ENCODE data around the gene ERI3.
A peak's percentile ranks its signal among the peaks of the same experiment; 100 is the strongest.

Gene ERI3

DNA sequence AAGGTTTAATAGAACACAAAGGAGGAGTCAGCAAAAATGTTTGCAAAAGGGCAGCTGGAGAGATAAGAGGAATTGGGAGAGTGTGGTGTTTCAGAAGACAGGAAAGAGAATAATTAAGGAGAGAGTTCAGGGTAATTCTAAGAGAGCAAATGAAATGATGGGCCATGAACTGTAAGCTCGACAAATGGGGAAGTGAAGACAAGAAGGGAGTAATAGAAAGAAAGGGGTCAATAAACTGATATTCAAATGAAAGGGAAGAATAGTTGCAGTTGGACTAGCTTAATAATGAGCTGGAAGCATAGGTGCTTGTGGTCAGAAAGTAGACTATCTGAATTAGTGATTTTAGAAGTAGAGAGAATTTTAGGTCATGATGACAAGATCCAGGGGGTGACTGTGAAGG is 34.4 kb upstream of the ERI3 start:
- H3K9me2 ChIP-seq (replicated peaks; ENCODE audit: low read depth, low read length), result no peaks in the 10 kb centered on the region
- no peaks in the 10 kb centered on the region for H3F3A ChIP-seq (ENCODE audit: low read depth)
- H2AFZ ChIP-seq (ENCODE audit: low read length), result no peak overlapping the region
- no peak overlapping the region for H3K4me3 ChIP-seq (ENCODE audit: low read length, poor library complexity, severe bottlenecking)
- H3K36me3 ChIP-seq (ENCODE audit: insufficient read depth, low read length), result no peaks in the 10 kb centered on the region
- H3K4me1 ChIP-seq (ENCODE audit: insufficient read depth, low read length, poor library complexity, severe bottlenecking), result no peaks in the 10 kb centered on the region
- no peak overlapping the region for H3K9ac ChIP-seq (ENCODE audit: low read depth, low read length, poor library complexity, severe bottlenecking)
- no peaks in the 10 kb centered on the region for H3K9me3 ChIP-seq (ENCODE audit: insufficient read depth, low read depth, low read length)
- no peaks in the 10 kb centered on the region for H3K27me3 ChIP-seq (ENCODE audit: insufficient read depth, low read length, poor library complexity, severe bottlenecking)
- no peaks in the 10 kb centered on the region for H4K20me1 ChIP-seq (ENCODE audit: insufficient read depth, low read length, poor library complexity, severe bottlenecking)
- H3K79me2 ChIP-seq (ENCODE audit: insufficient read depth, low read length), result no peaks in the 10 kb centered on the region
- TF ChIP-seq EZH2phosphoT487 (IDR thresholded peaks at IDR 0.05; ENCODE audit: borderline replicate concordance), result no peak
- TF ChIP-seq, protein P1, sequence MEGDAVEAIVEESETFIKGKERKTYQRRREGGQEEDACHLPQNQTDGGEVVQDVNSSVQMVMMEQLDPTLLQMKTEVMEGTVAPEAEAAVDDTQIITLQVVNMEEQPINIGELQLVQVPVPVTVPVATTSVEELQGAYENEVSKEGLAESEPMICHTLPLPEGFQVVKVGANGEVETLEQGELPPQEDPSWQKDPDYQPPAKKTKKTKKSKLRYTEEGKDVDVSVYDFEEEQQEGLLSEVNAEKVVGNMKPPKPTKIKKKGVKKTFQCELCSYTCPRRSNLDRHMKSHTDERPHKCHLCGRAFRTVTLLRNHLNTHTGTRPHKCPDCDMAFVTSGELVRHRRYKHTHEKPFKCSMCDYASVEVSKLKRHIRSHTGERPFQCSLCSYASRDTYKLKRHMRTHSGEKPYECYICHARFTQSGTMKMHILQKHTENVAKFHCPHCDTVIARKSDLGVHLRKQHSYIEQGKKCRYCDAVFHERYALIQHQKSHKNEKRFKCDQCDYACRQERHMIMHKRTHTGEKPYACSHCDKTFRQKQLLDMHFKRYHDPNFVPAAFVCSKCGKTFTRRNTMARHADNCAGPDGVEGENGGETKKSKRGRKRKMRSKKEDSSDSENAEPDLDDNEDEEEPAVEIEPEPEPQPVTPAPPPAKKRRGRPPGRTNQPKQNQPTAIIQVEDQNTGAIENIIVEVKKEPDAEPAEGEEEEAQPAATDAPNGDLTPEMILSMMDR (conservative IDR thresholded peaks at IDR 0.05; ENCODE audit: low read length), result no peak
- H3K4me2 ChIP-seq (ENCODE audit: low read depth, low read length, poor library complexity, severe bottlenecking), result no peak overlapping the region

DNA sequence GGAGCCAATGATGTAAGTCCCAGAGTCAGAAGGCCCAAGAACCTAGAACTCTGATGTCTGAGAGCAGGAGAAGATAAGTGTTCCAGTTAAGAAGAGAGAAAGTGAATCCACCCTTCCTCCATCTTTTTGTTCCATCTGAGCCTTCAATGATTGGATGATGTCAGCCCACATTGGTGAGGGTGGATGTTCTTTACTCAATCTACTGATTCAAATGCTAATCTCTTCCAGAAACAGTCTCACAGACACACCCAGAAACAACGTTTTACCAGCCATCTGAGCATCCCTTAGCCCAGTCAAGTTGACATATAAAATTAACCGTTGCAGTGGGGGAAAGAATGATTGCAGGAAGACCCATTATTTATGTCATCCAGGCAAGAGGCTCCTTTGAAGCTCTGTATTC is 33.5 kb upstream of the ERI3 start:
- H3K9me3 ChIP-seq (ENCODE audit: insufficient read depth, low read depth, low read length), result no peaks in the 10 kb centered on the region
- no peaks in the 10 kb centered on the region for H3K36me3 ChIP-seq (ENCODE audit: insufficient read depth, low read length)
- no peaks in the 10 kb centered on the region for H3K4me1 ChIP-seq (ENCODE audit: insufficient read depth, low read length, poor library complexity, severe bottlenecking)
- no peaks in the 10 kb centered on the region for H3K9me2 ChIP-seq (replicated peaks; ENCODE audit: low read depth, low read length)
- H3K27me3 ChIP-seq (ENCODE audit: insufficient read depth, low read length, poor library complexity, severe bottlenecking), result no peaks in the 10 kb centered on the region
- no peaks in the 10 kb centered on the region for H4K20me1 ChIP-seq (ENCODE audit: insufficient read depth, low read length, poor library complexity, severe bottlenecking)
- H3K4me3 ChIP-seq (ENCODE audit: low read length, poor library complexity, severe bottlenecking), result no peak overlapping the region
- TF ChIP-seq, protein P1 (conservative IDR thresholded peaks at IDR 0.05; ENCODE audit: low read length), result no peak
- TF ChIP-seq EZH2phosphoT487 (IDR thresholded peaks at IDR 0.05; ENCODE audit: borderline replicate concordance), result no peak
- H2AFZ ChIP-seq (ENCODE audit: low read length), result no peak overlapping the region
- no peaks in the 10 kb centered on the region for H3F3A ChIP-seq (ENCODE audit: low read depth)
- H3K79me2 ChIP-seq (ENCODE audit: insufficient read depth, low read length), result no peaks in the 10 kb centered on the region
- no peak overlapping the region for H3K9ac ChIP-seq (ENCODE audit: low read depth, low read length, poor library complexity, severe bottlenecking)
- H3K4me2 ChIP-seq (ENCODE audit: low read depth, low read length, poor library complexity, severe bottlenecking), result no peak overlapping the region

DNA sequence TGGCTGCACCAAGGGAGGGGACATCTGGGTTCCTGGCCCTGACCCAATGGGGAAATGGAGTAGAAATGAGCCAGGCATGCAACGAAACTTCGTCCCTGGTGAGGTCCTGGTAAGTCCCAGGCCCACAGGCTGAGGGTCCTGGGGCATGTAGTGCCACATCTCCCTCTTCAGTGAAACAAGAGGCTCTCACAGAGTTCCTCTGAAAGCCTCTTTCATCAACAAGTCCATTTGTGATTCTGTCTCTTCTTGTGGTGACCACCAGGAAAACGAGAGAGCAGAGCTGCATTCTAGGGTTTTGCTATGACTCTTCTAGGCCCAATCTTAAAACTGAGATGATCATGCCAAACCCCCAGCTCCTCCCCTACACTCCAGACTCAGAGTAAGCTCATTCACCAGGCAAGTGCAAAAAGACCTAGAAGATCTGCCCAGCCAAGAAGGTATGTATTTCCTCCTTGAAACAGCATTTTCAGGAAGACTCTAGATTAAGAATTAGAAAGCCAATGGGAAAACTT is 25.7 kb upstream of the ERI3 start:
- Histone ChIP-seq H2AFZ (ENCODE audit: low read length) (peak overlapping the region; percentile 54; the same call in 1 of the 2 replicates), H3K79me2 (ENCODE audit: insufficient read depth, low read length) (no peaks in the 10 kb centered on the region), H3K9me3 (ENCODE audit: insufficient read depth, low read depth, low read length) (no peaks in the 10 kb centered on the region), H3K4me2 (ENCODE audit: low read depth, low read length, poor library complexity, severe bottlenecking) (no peak overlapping the region), H3K9ac (ENCODE audit: low read depth, low read length, poor library complexity, severe bottlenecking) (no peak overlapping the region), H3K27me3 (ENCODE audit: insufficient read depth, low read length, poor library complexity, severe bottlenecking) (no peaks in the 10 kb centered on the region), H3K4me3 (ENCODE audit: low read length, poor library complexity, severe bottlenecking) (no peak overlapping the region), H4K20me1 (ENCODE audit: insufficient read depth, low read length, poor library complexity, severe bottlenecking) (no peaks in the 10 kb centered on the region), H3F3A (ENCODE audit: low read depth) (no peaks in the 10 kb centered on the region), H3K36me3 (ENCODE audit: insufficient read depth, low read length) (no peaks in the 10 kb centered on the region), H3K9me2 (replicated peaks; ENCODE audit: low read depth, low read length) (no peaks in the 10 kb centered on the region), H3K4me1 (ENCODE audit: insufficient read depth, low read length, poor library complexity, severe bottlenecking) (no peaks in the 10 kb centered on the region)
- TF ChIP-seq EZH2phosphoT487 (IDR thresholded peaks at IDR 0.05; ENCODE audit: borderline replicate concordance), result no peak
